Retinal pigment epithelial cell (primary cell): ENCODE data around the gene FMN2.

Experiments
- DNase-seq: peaks from one replicate; pipeline ENCODE4 v3.0.0-alpha.2; 2010; ENCODE audit warnings: low read depth
- H3K4me3 ChIP-seq: 2 replicates; pipeline ENCODE4 v1.5.1; 2011; ENCODE audit warnings: mild to moderate bottlenecking, low read length, control low read depth, moderate library complexity
- TF ChIP-seq, protein P1 (sequence below): conservative IDR thresholded peaks from 2 replicates; pipeline ENCODE4 v1.5.1; 2011; ENCODE audit warnings: low read depth, low read length, control low read depth, inconsistent platforms

Gene FMN2

DNA sequence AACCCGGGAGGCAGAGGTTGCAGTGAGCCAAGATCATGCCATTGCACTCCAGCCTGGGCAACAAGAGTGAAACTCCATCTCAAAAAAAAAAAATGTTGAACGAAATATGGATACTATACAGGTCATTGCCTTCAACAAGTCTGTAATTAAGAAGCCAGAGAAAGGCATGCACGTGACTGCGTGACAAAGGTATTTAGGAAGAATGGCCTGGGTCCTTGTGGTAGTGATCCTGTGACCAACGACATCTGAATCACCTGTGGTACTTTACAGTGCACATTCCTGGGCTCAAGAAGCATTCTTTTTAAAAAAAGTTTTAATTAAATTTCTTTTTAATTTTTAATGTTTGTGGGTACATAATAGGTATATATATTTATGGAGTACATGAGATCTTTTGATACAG, 405.3 kb downstream of the FMN2 start:
- no peak overlapping the region for H3K4me3 ChIP-seq
- no peak for DNase-seq
- TF ChIP-seq, protein P1, sequence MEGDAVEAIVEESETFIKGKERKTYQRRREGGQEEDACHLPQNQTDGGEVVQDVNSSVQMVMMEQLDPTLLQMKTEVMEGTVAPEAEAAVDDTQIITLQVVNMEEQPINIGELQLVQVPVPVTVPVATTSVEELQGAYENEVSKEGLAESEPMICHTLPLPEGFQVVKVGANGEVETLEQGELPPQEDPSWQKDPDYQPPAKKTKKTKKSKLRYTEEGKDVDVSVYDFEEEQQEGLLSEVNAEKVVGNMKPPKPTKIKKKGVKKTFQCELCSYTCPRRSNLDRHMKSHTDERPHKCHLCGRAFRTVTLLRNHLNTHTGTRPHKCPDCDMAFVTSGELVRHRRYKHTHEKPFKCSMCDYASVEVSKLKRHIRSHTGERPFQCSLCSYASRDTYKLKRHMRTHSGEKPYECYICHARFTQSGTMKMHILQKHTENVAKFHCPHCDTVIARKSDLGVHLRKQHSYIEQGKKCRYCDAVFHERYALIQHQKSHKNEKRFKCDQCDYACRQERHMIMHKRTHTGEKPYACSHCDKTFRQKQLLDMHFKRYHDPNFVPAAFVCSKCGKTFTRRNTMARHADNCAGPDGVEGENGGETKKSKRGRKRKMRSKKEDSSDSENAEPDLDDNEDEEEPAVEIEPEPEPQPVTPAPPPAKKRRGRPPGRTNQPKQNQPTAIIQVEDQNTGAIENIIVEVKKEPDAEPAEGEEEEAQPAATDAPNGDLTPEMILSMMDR = no peak

DNA sequence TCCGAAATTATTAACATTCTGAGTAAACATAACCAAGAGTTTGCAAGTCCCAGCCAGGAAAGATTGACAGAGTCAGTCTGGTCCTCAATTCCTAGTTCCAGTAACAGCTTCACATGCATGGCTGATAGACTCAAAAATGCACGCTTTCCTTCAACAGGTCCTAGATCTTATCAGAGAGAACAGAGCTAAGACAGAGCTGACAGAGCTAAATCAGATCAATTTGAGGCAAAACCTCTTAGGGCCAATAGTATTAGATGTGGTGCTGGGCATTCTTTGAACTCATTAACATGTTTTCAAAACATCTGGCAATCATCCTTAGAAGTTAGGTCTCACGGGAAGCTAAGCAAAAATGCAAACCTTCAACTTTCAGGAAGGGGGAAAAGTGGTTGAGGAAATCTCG, 406.2 kb downstream of the FMN2 start:
- H3K4me3 ChIP-seq = no peak overlapping the region
- TF ChIP-seq, protein P1 = no peak
- DNase-seq = no peak

DNA sequence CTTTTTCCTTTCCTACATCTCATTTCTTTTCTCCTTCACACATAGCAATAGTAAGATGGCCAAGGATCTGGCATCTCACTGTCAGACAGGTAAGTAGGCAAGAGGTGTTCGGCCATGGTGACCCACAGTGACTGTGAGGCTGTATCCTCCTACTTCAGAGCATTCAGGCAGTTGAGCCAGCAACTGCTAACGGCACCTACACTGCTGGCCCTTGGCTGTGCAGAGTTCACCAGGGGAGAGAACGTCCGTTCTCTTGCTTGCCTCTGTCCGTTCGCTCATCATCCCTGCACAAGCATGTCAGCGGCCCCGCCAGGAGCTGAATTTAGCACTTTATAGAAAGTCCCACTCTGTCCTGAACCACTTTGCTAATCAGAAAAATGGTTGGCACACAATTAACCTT, 406.7 kb downstream of the FMN2 start:
- H3K4me3 ChIP-seq = no peak overlapping the region
- TF ChIP-seq, protein P1 = no peak
- DNase-seq = no peak

DNA sequence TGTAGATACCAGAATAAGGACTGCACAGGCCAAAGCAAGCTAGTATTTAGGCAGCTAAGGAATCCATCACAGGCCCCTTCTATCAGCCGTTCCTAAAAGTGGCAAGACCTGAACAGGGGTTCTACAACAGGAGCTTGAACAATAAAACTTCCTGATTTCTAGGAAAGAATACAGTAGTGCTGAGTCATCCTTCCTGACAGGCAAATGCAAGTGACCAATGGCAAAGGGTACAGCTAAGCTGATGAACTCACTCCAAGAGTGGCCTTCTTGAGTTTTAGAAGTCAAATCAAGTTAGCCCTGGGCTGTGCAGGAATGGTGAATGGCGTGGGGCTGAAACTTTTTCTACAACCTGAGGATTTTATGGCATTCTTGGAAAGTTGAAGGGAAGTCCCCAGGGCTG, 407.3 kb downstream of the FMN2 start:
- H3K4me3 ChIP-seq = no peak overlapping the region
- no peak for DNase-seq
- TF ChIP-seq, protein P1 = no peak

DNA sequence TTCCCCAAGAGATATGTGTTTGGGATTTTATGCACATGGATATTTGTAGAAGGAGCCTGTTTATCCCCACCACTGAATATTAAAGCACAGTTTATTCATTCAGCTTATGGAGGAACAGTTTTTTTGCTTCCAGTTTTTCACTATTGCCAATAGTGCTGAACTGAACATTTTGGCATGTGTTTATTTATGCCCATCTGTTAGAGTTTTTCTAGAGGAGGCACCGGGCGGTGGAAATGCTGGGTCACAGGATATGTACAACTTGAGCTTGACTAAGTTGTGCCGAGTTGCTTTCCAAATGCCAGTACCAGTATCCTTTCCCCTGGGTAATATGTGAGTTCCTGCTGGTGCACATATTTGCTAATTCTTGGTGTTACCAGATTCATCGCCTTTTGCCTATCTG, 409.0 kb downstream of the FMN2 start:
- no peak for DNase-seq
- TF ChIP-seq, protein P1 = no peak
- H3K4me3 ChIP-seq = no peak overlapping the region

DNA sequence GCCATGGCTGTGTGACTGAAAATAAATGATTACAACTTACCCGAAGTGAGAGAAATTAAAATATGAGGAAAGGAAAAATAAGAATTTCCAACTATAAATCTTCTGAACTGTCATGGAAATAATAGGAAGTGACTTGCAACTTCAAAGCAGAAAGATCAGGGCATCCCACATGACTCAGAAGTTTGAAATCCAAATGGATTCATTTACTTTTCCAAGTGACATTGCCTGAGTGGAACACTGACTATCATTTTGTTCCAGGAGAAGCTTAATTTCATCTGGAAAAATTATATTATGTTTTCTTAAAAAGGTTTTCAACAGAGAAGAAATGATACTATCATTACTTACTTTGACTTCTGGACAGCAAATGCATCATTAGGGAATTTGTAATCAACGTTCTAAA, 409.4 kb downstream of the FMN2 start:
- no peak for DNase-seq
- H3K4me3 ChIP-seq = no peak overlapping the region
- TF ChIP-seq, protein P1 = no peak

DNA sequence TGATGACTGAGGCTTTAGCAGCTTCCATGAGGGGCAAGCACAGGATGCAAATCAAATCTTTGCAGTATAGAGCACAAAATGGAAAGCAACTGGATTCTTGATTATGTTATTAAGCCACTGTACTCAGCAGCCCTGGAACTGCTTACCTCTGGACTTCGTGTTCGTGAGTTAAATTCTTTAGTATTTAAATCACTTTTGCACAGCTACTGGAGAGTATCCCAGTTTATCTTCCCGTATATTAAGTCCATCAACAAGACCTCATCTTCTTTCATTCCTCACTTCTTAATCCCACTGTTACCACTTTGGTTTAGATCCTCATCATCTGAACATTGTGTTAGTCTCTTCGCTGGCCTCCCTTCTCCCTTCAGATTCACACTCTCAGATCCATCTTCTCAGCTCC, 411.4 kb downstream of the FMN2 start:
- TF ChIP-seq, protein P1 = no peak
- H3K4me3 ChIP-seq = no peak overlapping the region
- DNase-seq = no peak
